GM21619 (cell line): ENCODE measurements around the gene ROCK2.

Source experiments
- ATAC-seq: cut with Tn5 transposase; IDR thresholded peaks from one replicate; pipeline ENCODE4 v1.9.1; 2021; ENCODE audit not compliant: unreplicated experiment

Gene ROCK2

GRCh38 chr2:11131166-11131920 lies 213.1 kb downstream of the ROCK2 start:
- ATAC-seq, result no peak
